ENCODE results near the gene IRF9.

Gene IRF9

DNA sequence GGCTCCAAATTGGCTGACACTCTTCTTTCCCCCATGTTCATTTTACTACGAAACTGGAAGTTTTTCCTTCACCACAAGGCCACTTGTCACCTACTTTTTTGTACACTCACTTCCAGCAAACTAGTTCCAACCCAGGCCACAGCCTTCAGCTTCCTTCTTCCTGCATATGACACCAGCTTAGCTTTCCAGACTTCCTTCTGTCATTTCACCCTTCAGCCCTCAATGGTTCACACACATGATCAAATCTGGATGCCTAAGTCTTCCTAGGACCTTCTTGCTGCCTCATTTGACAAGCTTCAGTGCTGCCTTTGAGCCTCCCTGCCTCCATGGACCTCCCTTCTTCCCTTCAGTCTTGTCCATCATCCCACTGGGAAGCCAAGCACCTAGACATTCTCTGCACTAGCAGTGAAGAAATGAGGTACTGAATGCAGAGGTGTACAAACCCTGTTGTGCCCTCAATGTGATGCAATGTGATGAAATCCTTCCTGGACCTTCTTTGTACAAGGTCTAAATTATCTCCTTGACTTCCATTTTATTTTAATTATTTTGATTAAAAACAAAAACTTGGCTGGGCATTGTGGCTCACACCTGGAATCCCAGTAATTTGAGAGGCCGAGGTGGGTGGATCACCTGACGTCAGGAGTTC is 6.5 kb downstream of the IRF9 start:
- Mint-ChIP-seq H3K9me3 (no peaks in the 10 kb centered on the region), H3K4me3 (no peak overlapping the region), H3K27ac (peak overlapping the region; percentile 76), H3K4me1 (ENCODE audit: low read depth) (peaks cover 37% of the 10 kb centered on the region), H3K27me3 (ENCODE audit: low read depth) (no peaks in the 10 kb centered on the region), H3K36me3 (ENCODE audit: low read depth) (peaks cover 77% of the 10 kb centered on the region)
- no peak for DNase-seq (ENCODE audit: low spot score)

DNA sequence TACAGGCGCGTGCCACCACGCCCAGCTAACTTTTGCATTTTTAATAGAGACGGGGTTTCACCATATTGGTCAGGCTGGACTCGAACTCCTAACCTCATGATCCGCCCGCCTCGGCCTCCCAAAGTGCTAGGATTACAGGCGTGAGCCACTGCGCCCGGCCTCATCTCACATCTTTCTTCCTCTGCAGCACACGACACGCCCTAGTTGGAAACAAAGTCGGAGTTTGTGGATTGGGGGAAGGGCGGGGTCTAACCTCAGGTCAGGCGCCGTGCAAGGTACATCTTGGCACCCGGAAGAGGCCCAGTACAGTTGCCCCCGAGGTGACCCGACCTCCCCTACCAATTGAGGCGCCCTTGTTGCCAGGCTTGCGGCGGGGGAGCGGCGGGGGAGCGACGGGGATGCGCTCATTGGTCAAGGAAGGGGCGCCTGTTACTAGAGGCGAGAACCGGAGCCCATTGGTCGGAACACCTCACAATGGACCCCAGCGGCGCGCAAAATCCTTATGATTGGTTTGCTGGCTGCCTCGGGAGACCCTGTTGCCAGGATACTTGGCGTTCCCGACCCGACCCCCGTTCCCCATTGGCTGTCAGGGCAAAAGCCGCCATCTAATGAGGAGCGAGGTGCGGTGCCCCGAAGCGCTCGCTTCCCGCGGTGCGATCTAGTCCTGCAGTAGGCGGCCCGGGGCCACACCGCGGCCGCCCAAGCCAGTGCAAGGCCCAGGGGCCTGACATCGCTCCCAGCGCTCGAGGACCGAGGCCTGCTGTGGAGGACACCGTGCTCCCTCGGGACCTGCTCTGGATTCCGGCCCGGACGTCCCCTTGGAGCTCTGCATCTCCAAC is 10.6 kb downstream of the IRF9 start, which contains the start of gene REC8:
Gene REC8, plus strand, starts transcription at position 659 of the 839 bp plus-strand sequence. CDS start 473 bp downstream, outside the sequence.
- Mint-ChIP-seq H3K4me3 (peak within 1 kb of the TSS; percentile 76), H3K36me3 (ENCODE audit: low read depth) (peaks cover 61% of the 10 kb centered on the region), H3K4me1 (ENCODE audit: low read depth) (peaks cover 29% of the 10 kb centered on the region), H3K9me3 (no peaks in the 10 kb centered on the region), H3K27me3 (ENCODE audit: low read depth) (no peaks in the 10 kb centered on the region), H3K27ac (peak within 1 kb of the TSS; percentile 80)
- DNase-seq (ENCODE audit: low spot score), result peak; percentile 24

GRCh38 chr14:24172261-24172860 is 11.3 kb downstream of the IRF9 start:
- Mint-ChIP-seq H3K27me3 (ENCODE audit: low read depth) (no peaks in the 10 kb centered on the region), H3K9me3 (no peaks in the 10 kb centered on the region), H3K27ac (peak overlapping the region; percentile 49), H3K36me3 (ENCODE audit: low read depth) (peaks cover 62% of the 10 kb centered on the region), H3K4me3 (peak overlapping the region; percentile 76), H3K4me1 (ENCODE audit: low read depth) (peaks cover 25% of the 10 kb centered on the region)
- DNase-seq (ENCODE audit: low spot score), result no peak

DNA sequence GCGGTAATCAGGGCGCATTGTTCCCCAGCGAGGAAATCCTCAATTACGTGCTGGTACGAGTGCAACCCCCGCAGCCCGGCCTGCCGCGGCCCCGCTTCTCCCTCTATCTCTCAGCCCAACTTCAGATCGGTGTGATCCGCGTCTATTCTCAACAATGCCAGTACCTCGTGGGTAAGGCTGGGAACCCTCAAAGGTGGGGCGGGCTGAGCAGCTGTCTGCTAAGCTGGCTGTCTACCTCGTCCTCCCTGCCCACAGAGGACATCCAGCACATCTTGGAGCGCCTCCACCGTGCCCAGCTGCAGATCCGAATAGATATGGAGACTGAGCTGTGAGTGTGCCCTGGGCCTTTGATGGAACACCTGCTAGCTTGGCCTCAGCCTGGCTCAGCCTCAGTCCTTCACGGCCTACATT is 11.8 kb downstream of the IRF9 start:
- Mint-ChIP-seq H3K27ac (peak overlapping the region; percentile 39), H3K4me3 (no peak overlapping the region), H3K36me3 (ENCODE audit: low read depth) (peaks cover 62% of the 10 kb centered on the region), H3K4me1 (ENCODE audit: low read depth) (peaks cover 23% of the 10 kb centered on the region), H3K9me3 (no peaks in the 10 kb centered on the region), H3K27me3 (ENCODE audit: low read depth) (no peaks in the 10 kb centered on the region)
- no peak for DNase-seq (ENCODE audit: low spot score)

GRCh38 chr14:24176599-24176998 is 15.5 kb downstream of the IRF9 start:
- Mint-ChIP-seq H3K4me3 (no peak overlapping the region), H3K36me3 (ENCODE audit: low read depth) (peaks cover 62% of the 10 kb centered on the region), H3K9me3 (no peaks in the 10 kb centered on the region), H3K27me3 (ENCODE audit: low read depth) (no peaks in the 10 kb centered on the region), H3K27ac (no peak overlapping the region), H3K4me1 (ENCODE audit: low read depth) (peaks cover 9% of the 10 kb centered on the region)
- no peak for DNase-seq (ENCODE audit: low spot score)

- Mint-ChIP-seq H3K9me3 (no peaks in the 10 kb centered on the region), H3K36me3 (ENCODE audit: low read depth) (peaks cover 63% of the 10 kb centered on the region), H3K27ac (no peak overlapping the region), H3K27me3 (ENCODE audit: low read depth) (no peaks in the 10 kb centered on the region), H3K4me3 (no peak overlapping the region), H3K4me1 (ENCODE audit: low read depth) (peaks cover 9% of the 10 kb centered on the region)
- no peak for DNase-seq (ENCODE audit: low spot score)
Observed at GRCh38 chr14:24177041-24177825, 16.2 kb downstream of the IRF9 start.

- H3K27me3 Mint-ChIP-seq (ENCODE audit: low read depth), result no peaks in the 10 kb centered on the region
- H3K4me1 Mint-ChIP-seq (ENCODE audit: low read depth), result peaks cover 7% of the 10 kb centered on the region
- no peak for DNase-seq (ENCODE audit: low spot score)
- no peaks in the 10 kb centered on the region for H3K9me3 Mint-ChIP-seq
- no peak overlapping the region for H3K4me3 Mint-ChIP-seq
- H3K27ac Mint-ChIP-seq, result no peak overlapping the region
- peaks cover 65% of the 10 kb centered on the region for H3K36me3 Mint-ChIP-seq (ENCODE audit: low read depth)
Observed at GRCh38 chr14:24177891-24178290, 16.8 kb downstream of the IRF9 start.

GRCh38 chr14:24178399-24179178 is 17.5 kb downstream of the IRF9 start:
- no peak overlapping the region for H3K4me3 Mint-ChIP-seq
- no peaks in the 10 kb centered on the region for H3K9me3 Mint-ChIP-seq
- H3K4me1 Mint-ChIP-seq (ENCODE audit: low read depth), result peaks cover 6% of the 10 kb centered on the region
- no peak for DNase-seq (ENCODE audit: low spot score)
- no peak overlapping the region for H3K27ac Mint-ChIP-seq
- no peaks in the 10 kb centered on the region for H3K27me3 Mint-ChIP-seq (ENCODE audit: low read depth)
- H3K36me3 Mint-ChIP-seq (ENCODE audit: low read depth), result peaks cover 64% of the 10 kb centered on the region

DNA sequence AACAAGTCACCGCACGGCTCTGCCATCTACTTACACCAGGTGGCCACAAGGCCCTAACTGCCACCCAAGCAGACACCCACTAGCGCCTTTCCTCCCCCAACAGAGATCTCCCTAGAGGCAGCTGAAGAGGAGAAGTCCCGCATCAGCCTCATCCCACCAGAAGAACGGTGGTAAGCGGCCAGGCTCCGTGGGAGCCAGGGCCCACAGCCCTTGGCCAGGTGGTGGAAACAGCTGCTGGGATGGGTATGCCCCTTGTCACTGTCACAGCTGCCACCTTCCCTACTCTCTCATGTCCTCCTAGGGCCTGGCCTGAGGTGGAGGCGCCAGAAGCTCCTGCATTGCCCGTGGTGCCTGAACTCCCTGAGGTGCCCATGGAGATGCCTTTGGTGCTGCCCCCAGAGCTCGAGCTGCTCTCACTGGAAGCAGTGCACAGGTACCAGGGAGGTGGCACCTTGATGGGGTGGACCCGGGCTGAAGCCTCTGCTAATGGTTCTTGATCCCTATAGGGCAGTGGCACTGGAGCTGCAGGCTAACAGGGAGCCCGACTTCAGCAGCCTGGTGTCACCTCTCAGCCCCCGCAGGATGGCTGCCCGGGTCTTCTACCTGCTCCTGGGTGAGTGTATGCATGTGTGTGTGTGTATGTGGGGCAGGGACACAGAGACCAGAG is 18.4 kb downstream of the IRF9 start:
- DNase-seq (ENCODE audit: low spot score), result no peak
- Mint-ChIP-seq H3K4me1 (ENCODE audit: low read depth) (peaks cover 6% of the 10 kb centered on the region), H3K4me3 (no peak overlapping the region), H3K36me3 (ENCODE audit: low read depth) (peaks cover 59% of the 10 kb centered on the region), H3K9me3 (no peaks in the 10 kb centered on the region), H3K27me3 (ENCODE audit: low read depth) (no peaks in the 10 kb centered on the region), H3K27ac (no peak overlapping the region)

DNA sequence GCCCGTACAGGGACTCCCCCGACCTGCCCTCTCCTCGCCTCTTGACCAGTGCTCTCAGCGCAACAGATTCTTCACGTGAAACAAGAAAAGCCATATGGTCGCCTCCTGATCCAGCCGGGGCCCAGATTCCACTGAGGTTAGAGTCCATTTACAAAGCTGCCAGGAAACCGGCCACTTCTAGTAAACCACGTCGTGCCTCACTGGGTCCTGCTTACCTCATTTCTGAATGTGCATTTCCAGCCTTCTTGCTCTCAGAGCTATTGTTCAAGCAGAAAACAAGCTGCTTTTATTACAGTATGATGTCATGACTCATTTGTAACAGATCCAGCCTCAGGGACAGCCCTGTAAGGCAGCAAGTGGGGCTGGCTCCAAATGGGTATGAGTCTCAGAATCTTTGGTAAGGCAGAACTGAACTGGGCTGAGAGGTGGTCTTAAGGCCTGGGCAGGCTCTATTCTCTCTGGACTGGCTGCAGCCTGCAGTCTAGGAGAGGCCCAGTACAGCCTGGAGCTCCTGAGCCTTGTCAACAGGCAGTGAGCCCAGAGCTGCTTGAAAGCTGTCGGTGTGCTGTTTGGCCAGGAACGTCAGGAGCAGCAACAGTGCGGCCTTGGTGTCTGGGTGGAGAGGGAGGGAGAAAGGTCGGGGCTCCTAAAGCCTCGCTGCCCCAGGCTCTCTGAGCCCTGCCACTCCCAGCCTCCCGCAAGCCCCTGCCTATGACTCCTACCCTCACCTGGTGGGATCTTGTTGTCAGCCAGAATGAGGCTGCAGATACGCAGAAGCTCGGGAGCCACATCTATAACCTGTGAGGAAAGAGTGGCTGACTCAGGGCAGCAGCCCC is 19.1 kb downstream of the IRF9 start:
- no peaks in the 10 kb centered on the region for H3K9me3 Mint-ChIP-seq
- H3K27ac Mint-ChIP-seq, result peak overlapping the region; percentile 26
- no peak overlapping the region for H3K4me3 Mint-ChIP-seq
- DNase-seq (ENCODE audit: low spot score), result no peak
- no peaks in the 10 kb centered on the region for H3K27me3 Mint-ChIP-seq (ENCODE audit: low read depth)
- peaks cover under 1% of the 10 kb centered on the region for H3K4me1 Mint-ChIP-seq (ENCODE audit: low read depth)
- H3K36me3 Mint-ChIP-seq (ENCODE audit: low read depth), result peaks cover 54% of the 10 kb centered on the region

DNA sequence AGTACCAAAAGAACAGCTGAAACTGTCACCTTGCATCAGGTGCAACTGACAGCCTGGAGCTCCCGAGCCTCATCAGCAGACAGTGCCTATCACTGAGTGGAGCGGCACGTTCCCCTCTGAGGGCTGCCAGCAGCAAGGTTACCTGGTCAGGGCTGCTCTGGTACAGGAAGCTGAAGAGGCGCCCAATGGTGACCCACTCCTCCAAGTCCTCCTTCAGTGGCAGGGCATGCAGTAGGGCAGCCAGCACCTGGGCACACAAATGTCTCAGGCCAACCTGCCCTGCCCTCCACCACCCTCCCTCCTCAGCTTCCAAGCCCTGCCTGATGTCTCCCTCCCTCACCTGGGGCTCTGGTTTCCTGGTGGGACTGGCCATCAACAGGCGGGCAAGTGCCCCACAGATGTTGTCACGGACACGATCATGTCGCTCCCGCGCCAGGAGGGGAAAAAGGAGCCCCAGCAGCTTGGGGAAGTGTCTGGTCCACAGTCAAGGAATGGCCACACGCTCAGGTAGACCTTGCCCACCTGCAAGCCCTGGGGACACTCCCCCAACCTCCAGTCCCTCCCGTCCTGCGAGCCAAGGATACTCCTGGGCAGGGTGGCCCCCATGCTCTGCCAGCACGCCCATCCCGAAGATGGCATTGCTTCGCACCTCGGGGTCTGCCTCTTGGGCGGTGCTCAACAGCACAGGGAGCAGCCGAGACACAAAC is 20.5 kb downstream of the IRF9 start:
- H3K9me3 Mint-ChIP-seq, result no peaks in the 10 kb centered on the region
- no peak overlapping the region for H3K27ac Mint-ChIP-seq
- H3K36me3 Mint-ChIP-seq (ENCODE audit: low read depth), result peaks cover 58% of the 10 kb centered on the region
- no peaks in the 10 kb centered on the region for H3K27me3 Mint-ChIP-seq (ENCODE audit: low read depth)
- no peak overlapping the region for H3K4me3 Mint-ChIP-seq
- DNase-seq (ENCODE audit: low spot score), result no peak
- no peaks in the 10 kb centered on the region for H3K4me1 Mint-ChIP-seq (ENCODE audit: low read depth)

Data from T-helper 2 cell treated with Interferon-gamma antibody and Interleukin-4, amounts not matched to agents 5 μg/mL and 100 μg/mL, for 36 hours (primary cell).